ENCODE measurements around the gene NDUFB10.
"Not testable (repeated sequence)": the region's sequence is repeated elsewhere in the genome, so short reads cannot be mapped to it uniquely, and the experiment has no call there.

Gene NDUFB10

DNA sequence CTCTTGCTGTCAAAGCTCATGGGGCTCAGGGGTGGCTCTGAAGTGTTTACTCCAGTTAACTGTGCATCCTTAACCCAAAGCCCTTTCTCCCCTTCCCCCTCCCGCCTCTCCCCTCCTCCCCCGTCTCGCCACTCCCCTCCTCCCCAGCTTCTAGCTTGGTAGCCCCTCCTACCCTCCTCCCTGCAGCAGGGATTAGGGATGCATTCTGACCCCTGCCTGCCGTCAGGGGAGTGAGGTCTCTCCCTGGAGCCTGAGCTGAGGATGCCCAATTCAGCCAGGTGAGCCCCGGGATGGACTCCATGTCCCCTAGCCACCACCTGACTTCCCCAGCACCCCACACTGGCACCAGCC lies 42.7 kb upstream of the NDUFB10 start:
- Histone ChIP-seq H3K4me3 (ENCODE audit: low read depth in 1 of 5, low read length in 5 of 5) (no peak overlapping the region), H3K27me3 (ENCODE audit: control insufficient read depth in 5 of 5, insufficient read depth in 4 of 5, low read length in 5 of 5) (peaks cover 50 to 72% (median 64%) of the 10 kb centered on the region in 5 donors), H3K27ac (ENCODE audit: low read depth, low read length) (no peak overlapping the region), H3K9me3 (ENCODE audit: control insufficient read depth in 5 of 5, low read length in 5 of 5) (no peaks in the 10 kb centered on the region), H3K9ac (ENCODE audit: low read length in 5 of 5) (no peak overlapping the region), H3K36me3 (ENCODE audit: control insufficient read depth in 5 of 5, insufficient read depth in 5 of 5, low read length in 5 of 5) (no peaks in the 10 kb centered on the region), H3K4me1 (ENCODE audit: control insufficient read depth in 5 of 5, insufficient read depth in 5 of 5, low read length in 5 of 5) (peaks cover 0 to 4% (median 0%) of the 10 kb centered on the region in 5 donors)

DNA sequence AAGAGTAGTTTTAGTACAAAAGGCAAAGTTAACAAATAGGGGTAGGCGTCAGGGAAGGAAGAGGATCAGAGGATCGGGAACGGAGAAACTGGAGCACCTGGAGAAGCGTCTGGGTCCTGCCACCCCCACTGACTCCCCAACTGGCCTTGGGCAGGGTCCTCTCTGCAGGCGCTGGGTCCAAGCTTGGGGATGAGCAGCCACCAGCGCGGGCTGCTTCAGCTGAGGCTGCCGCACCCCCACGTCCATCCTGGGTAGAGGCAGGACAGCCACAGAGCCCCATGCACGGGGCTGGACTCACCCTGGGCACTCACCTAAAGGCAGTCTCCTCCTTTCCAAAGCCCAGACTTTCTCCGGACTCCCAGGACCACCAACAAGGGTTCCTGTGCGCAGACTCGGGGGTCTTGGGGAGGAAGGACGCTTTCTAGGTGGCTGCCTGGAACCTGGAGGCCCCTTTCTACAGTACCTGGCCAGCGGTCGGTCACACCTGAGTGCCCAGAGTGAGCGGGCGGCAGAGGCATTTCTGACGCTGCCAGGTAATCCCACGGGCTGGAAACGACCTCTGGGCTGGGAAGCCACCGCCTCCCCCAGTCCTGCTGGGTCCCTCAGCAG lies 42.2 kb upstream of the NDUFB10 start:
- peaks cover 50 to 72% (median 64%) of the 10 kb centered on the region in 5 donors for H3K27me3 ChIP-seq (ENCODE audit: control insufficient read depth in 5 of 5, insufficient read depth in 4 of 5, low read length in 5 of 5)

DNA sequence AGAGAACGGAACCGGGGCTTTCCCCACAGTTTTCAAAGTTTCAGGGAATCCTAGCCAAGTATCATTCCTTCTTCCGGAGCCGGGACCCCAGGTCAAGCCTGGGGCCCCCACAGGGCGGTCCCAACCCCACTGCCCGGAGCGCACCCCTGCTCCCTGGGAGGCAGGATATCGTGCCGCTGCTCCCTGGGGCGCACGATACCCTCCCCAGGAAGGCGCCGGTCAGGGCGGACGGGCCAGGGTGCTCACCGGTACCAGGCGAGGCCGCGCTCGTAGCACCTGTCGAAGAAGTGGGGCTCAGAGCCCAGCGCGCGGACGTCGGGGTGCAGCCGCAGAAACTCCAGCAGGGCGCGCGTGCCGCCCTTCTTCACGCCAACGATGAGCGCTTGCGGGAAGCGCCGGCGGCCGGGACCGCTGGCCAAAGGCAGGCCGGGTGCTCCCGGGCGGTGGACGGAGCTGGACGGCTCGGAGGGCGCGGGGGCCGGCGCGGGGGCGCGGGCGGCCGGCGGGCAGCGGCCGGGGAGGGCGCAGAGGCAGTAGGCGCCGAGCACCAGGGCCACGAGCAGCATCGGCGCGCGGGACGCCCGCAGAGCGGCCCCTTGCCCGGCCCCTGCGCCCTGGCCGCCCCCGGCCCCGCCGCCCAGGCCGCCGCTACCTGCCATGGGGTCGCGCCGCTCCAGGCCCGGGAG lies 41.5 kb upstream of the NDUFB10 start:
- H3K9ac ChIP-seq (ENCODE audit: low read length in 5 of 5) = no peak overlapping the region
- no peaks in the 10 kb centered on the region for H3K36me3 ChIP-seq (ENCODE audit: control insufficient read depth in 5 of 5, insufficient read depth in 5 of 5, low read length in 5 of 5)
- H3K9me3 ChIP-seq (ENCODE audit: control insufficient read depth in 5 of 5, low read length in 5 of 5) = no peaks in the 10 kb centered on the region
- H3K4me1 ChIP-seq (ENCODE audit: control insufficient read depth in 5 of 5, insufficient read depth in 5 of 5, low read length in 5 of 5) = peaks cover 0 to 4% (median 0%) of the 10 kb centered on the region in 5 donors
- no peak overlapping the region for H3K4me3 ChIP-seq (ENCODE audit: low read depth in 1 of 5, low read length in 5 of 5)
- no peak overlapping the region for H3K27ac ChIP-seq (ENCODE audit: low read depth, low read length)
- peaks cover 52 to 78% (median 70%) of the 10 kb centered on the region in 5 donors for H3K27me3 ChIP-seq (ENCODE audit: control insufficient read depth in 5 of 5, insufficient read depth in 4 of 5, low read length in 5 of 5)

More for the DNA sequence above, 42.2 kb upstream of the NDUFB10 start:
- no peak overlapping the region for H3K4me3 ChIP-seq (ENCODE audit: low read depth in 1 of 5, low read length in 5 of 5)
- no peak overlapping the region for H3K27ac ChIP-seq (ENCODE audit: low read depth, low read length)
- H3K36me3 ChIP-seq (ENCODE audit: control insufficient read depth in 5 of 5, insufficient read depth in 5 of 5, low read length in 5 of 5) = no peaks in the 10 kb centered on the region
- peaks cover 0 to 4% (median 0%) of the 10 kb centered on the region in 5 donors for H3K4me1 ChIP-seq (ENCODE audit: control insufficient read depth in 5 of 5, insufficient read depth in 5 of 5, low read length in 5 of 5)
- H3K9ac ChIP-seq (ENCODE audit: low read length in 5 of 5) = no peak overlapping the region
- H3K9me3 ChIP-seq (ENCODE audit: control insufficient read depth in 5 of 5, low read length in 5 of 5) = no peaks in the 10 kb centered on the region

DNA sequence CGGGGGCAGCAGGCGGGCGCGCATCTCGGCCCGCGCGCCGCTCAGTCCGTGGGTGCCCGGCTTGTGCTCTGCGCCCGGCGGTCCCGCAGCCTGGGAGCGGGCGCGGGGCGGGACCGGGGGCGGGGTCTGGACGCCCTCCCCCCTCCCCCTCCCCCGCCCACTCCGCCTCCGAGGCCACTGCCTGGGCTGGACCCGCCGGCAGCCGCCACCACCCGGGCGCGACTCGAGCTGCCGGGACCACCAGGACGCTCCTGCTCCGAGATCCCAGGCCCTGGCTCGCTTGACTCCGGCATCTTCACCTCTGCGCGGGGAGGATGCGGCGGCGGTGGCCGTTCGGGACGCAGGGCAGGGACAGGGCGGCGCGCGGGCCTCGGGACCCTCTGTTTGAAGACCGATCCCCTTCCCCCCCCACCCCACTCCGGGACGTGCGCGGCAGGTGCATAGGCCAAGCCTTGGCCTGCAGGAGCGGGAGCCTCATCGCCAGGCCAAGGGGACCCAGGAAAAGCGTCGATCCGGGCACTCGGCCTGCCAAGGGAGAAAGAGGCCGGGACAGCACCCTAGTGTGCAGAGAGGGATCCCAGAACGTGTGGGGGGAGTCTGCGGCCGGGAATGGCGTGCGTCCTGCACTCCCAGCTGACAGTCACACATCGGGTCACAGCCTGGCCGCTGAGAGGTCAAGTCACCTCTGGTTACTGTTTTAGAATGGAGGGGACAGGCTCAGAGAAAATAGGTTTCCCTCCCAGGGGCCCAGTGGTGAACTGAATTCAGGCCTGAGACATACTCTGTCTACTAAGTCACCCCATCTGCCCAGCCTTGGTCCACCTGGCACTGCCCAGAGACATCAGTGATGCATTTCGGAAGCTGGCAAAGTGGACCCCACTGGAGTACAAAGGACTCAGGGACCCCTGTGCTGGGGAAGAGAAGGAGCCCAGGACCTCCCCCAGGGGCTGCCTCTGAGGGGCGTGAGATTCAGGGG lies 40.7 kb upstream of the NDUFB10 start, which contains the start of gene HS3ST6:
TSS of gene HS3ST6 (minus strand) at position 65 of the 976 bp plus-strand sequence. CDS start 92 bp downstream, outside the sequence.
- H3K9me3 ChIP-seq (ENCODE audit: control insufficient read depth in 5 of 5, low read length in 5 of 5) = no peaks in the 10 kb centered on the region
- no peak within 1 kb of the TSS for H3K27ac ChIP-seq (ENCODE audit: low read depth, low read length)
- peaks cover 0 to 4% (median 0%) of the 10 kb centered on the region in 5 donors for H3K4me1 ChIP-seq (ENCODE audit: control insufficient read depth in 5 of 5, insufficient read depth in 5 of 5, low read length in 5 of 5)
- peaks cover 59 to 83% (median 76%) of the 10 kb centered on the region in 5 donors for H3K27me3 ChIP-seq (ENCODE audit: control insufficient read depth in 5 of 5, insufficient read depth in 4 of 5, low read length in 5 of 5)
- no peak within 1 kb of the TSS for H3K9ac ChIP-seq (ENCODE audit: low read length in 5 of 5)
- H3K36me3 ChIP-seq (ENCODE audit: control insufficient read depth in 5 of 5, insufficient read depth in 5 of 5, low read length in 5 of 5) = no peaks in the 10 kb centered on the region
- H3K4me3 ChIP-seq (ENCODE audit: low read depth in 1 of 5, low read length in 5 of 5) = no peak within 1 kb of the TSS

DNA sequence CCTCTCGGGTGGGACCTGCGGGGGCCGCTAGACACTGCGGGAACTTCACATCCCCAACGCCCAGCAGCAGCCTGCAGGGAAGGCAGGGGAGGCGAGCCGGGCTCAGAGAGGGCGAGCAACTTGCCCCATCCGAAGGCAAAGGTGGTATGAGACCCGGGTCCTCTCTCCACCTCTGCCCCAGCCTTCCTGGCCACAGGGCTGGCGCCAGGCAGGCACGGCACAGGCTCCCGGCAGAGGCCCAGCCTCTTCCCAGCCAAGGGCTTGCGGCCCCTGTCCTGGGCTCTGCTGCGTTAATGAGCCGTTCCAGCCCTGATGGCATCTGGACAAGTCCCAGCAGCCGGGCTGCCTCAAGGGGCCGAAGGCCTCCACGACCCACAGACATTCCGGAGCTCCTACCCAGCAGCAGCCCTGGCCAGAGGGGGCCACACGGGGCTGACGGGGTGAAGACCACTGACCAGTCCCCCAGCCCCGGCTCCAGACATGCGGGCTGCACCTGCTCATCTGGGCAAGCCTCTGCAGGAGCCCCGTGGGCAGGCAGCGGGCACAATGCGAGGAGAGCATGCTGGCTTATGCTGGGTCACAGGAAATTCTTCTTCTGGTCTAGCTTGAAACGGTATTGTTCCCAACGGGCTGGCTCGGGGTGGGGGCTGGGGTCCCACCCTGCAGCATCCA lies 39.9 kb upstream of the NDUFB10 start:
- no peak overlapping the region for H3K4me3 ChIP-seq (ENCODE audit: low read depth in 1 of 5, low read length in 5 of 5)
- no peak overlapping the region for H3K9ac ChIP-seq (ENCODE audit: low read length in 5 of 5)
- peaks cover 52 to 83% (median 76%) of the 10 kb centered on the region in 5 donors for H3K27me3 ChIP-seq (ENCODE audit: control insufficient read depth in 5 of 5, insufficient read depth in 4 of 5, low read length in 5 of 5)
- H3K9me3 ChIP-seq (ENCODE audit: control insufficient read depth in 5 of 5, low read length in 5 of 5) = no peaks in the 10 kb centered on the region
- peaks cover 0 to 4% (median 0%) of the 10 kb centered on the region in 5 donors for H3K4me1 ChIP-seq (ENCODE audit: control insufficient read depth in 5 of 5, insufficient read depth in 5 of 5, low read length in 5 of 5)
- no peaks in the 10 kb centered on the region for H3K36me3 ChIP-seq (ENCODE audit: control insufficient read depth in 5 of 5, insufficient read depth in 5 of 5, low read length in 5 of 5)
- H3K27ac ChIP-seq (ENCODE audit: low read depth, low read length) = no peak overlapping the region

DNA sequence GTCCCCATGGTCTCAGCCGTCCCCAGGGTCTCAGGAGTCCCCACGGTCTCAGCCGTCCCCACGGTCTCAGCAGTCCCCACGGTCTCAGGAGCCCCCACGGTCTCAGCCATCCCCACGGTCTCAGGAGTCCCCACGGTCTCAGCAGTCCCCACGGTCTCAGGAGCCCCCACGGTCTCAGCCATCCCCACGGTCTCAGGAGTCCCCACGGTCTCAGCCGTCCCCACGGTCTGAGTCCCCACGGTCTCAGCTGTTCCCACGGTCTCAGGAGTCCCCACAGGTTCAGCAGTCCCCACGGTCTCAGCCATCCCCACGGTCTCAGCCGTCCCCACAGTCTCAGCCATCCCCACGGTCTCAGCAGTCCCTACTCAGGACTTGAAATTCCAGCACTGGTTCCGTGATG lies 39.2 kb upstream of the NDUFB10 start:
- not testable (repeated sequence) for H3K36me3 ChIP-seq (ENCODE audit: control insufficient read depth in 5 of 5, insufficient read depth in 5 of 5, low read length in 5 of 5); H3K9me3 ChIP-seq (ENCODE audit: control insufficient read depth in 5 of 5, low read length in 5 of 5); H3K4me3 ChIP-seq (ENCODE audit: low read depth in 1 of 5, low read length in 5 of 5); H3K27ac ChIP-seq (ENCODE audit: low read depth, low read length); H3K4me1 ChIP-seq (ENCODE audit: control insufficient read depth in 5 of 5, insufficient read depth in 5 of 5, low read length in 5 of 5); H3K9ac ChIP-seq (ENCODE audit: low read length in 5 of 5)
- H3K27me3 ChIP-seq (ENCODE audit: control insufficient read depth in 5 of 5, insufficient read depth in 4 of 5, low read length in 5 of 5) = peaks cover 50 to 80% (median 71%) of the 10 kb centered on the region in 5 donors

DNA sequence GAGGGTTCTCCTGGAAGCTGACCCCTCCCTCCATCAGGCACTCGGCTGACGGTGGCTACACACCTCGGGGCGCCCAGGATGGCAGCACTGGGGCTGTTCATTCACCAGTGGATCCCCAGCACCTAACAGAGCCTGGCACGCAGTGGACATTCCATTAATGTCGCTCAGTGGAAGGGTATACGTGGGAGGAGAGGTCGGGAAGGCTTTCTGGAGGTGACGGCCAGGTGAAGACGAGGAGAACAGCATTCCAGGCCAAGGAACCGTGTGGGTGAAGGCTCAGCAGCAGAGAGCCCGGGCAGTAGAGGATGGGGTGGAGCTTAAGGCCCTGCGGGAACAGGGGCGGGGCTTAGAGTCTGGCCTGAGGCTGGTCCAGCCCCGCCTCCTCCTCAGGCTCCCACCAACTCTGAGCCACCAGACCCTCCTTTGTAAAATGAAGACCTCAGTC lies 38.6 kb upstream of the NDUFB10 start:
- Histone ChIP-seq H3K27me3 (ENCODE audit: control insufficient read depth in 5 of 5, insufficient read depth in 4 of 5, low read length in 5 of 5) (peaks cover 50 to 77% (median 68%) of the 10 kb centered on the region in 5 donors), H3K36me3 (ENCODE audit: control insufficient read depth in 5 of 5, insufficient read depth in 5 of 5, low read length in 5 of 5) (no peaks in the 10 kb centered on the region), H3K4me1 (ENCODE audit: control insufficient read depth in 5 of 5, insufficient read depth in 5 of 5, low read length in 5 of 5) (peaks cover 0 to 4% (median 0%) of the 10 kb centered on the region in 5 donors), H3K4me3 (ENCODE audit: low read depth in 1 of 5, low read length in 5 of 5) (no peak overlapping the region), H3K27ac (ENCODE audit: low read depth, low read length) (no peak overlapping the region), H3K9ac (ENCODE audit: low read length in 5 of 5) (no peak overlapping the region), H3K9me3 (ENCODE audit: control insufficient read depth in 5 of 5, low read length in 5 of 5) (no peaks in the 10 kb centered on the region)

DNA sequence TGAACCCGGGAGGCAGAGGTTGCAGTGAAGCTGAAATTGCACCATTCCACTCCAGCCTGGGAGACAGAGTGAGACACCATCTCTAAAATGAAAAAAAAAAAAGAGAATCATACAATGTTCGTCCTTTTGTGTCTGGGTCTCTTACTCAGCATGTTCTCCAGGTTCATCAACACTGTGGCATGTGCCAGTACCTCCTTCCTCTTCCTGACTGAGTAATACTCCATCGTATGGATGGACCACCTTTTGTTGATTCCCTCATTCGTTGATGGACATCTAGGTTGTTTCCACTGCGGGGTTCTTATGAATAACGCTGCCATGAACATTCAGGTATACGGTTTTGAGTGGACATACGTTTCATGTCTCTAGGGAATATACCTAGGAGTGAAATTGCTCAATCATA lies 37.0 kb upstream of the NDUFB10 start:
- no peaks in the 10 kb centered on the region for H3K36me3 ChIP-seq (ENCODE audit: control insufficient read depth in 5 of 5, insufficient read depth in 5 of 5, low read length in 5 of 5)
- peaks cover 0 to 4% (median 0%) of the 10 kb centered on the region in 5 donors for H3K4me1 ChIP-seq (ENCODE audit: control insufficient read depth in 5 of 5, insufficient read depth in 5 of 5, low read length in 5 of 5)
- H3K9me3 ChIP-seq (ENCODE audit: control insufficient read depth in 5 of 5, low read length in 5 of 5) = no peaks in the 10 kb centered on the region
- H3K27me3 ChIP-seq (ENCODE audit: control insufficient read depth in 5 of 5, insufficient read depth in 4 of 5, low read length in 5 of 5) = peaks cover 39 to 61% (median 55%) of the 10 kb centered on the region in 5 donors
- H3K9ac ChIP-seq (ENCODE audit: low read length in 5 of 5) = no peak overlapping the region
- no peak overlapping the region for H3K27ac ChIP-seq (ENCODE audit: low read depth, low read length)
- no peak overlapping the region for H3K4me3 ChIP-seq (ENCODE audit: low read depth in 1 of 5, low read length in 5 of 5)

DNA sequence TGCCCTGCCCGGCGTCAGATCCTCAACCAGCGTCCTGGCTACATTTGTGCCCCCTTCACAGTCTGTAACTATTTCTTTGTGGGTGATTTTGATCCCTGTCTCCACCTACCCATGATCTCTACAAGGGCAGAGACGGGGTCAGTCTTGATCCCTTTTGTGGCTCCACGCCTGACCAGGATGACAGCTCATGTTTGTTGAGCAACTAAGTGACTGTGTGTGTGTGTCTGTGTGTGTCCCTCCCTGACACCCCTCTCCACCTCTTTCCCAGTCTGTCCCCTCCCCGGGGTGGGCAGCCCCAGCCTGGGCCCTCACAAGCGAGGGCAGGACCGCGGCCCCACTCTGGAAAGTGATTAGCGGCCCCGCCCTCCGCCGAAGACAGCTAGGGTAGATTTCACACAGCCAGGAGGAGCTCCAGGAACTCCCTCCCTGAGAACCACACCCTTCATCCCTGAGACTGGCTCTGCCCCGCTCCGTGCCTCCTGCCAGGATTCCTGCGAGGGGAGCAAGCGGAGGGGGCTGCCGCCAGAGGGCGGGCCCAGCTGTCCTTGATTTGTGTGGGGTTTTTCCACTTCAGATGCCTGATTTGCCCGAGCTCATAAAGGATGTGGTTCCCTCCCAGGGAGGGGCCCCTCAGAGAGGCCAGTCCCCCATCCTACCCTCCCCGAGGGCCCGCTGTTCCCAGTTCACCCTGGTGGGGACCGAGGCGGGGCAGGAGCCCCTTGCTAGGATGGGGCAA lies 35.9 kb upstream of the NDUFB10 start:
- H3K27me3 ChIP-seq (ENCODE audit: control insufficient read depth in 5 of 5, insufficient read depth in 4 of 5, low read length in 5 of 5) = peaks cover 35 to 57% (median 51%) of the 10 kb centered on the region in 5 donors

More for the DNA sequence above, 35.9 kb upstream of the NDUFB10 start:
- no peak overlapping the region for H3K4me3 ChIP-seq (ENCODE audit: low read depth in 1 of 5, low read length in 5 of 5)
- H3K36me3 ChIP-seq (ENCODE audit: control insufficient read depth in 5 of 5, insufficient read depth in 5 of 5, low read length in 5 of 5) = no peaks in the 10 kb centered on the region
- H3K9me3 ChIP-seq (ENCODE audit: control insufficient read depth in 5 of 5, low read length in 5 of 5) = no peaks in the 10 kb centered on the region
- peak overlapping the region in 1 of 5 donors; percentile 17 for H3K9ac ChIP-seq (ENCODE audit: low read length in 5 of 5)
- H3K27ac ChIP-seq (ENCODE audit: low read depth, low read length) = no peak overlapping the region
- H3K4me1 ChIP-seq (ENCODE audit: control insufficient read depth in 5 of 5, insufficient read depth in 5 of 5, low read length in 5 of 5) = peaks cover 0 to 3% (median 0%) of the 10 kb centered on the region in 5 donors
